GM21381 (cell line): ENCODE results near the gene DVL1.
"Not testable (repeated sequence)": the region's sequence is repeated elsewhere in the genome, so short reads cannot be mapped to it uniquely, and the experiment has no call there.

Experiments used
- ATAC-seq: cut with Tn5 transposase; IDR thresholded peaks from one replicate; pipeline ENCODE4 v1.9.1; 2021; ENCODE audit warnings: mild to moderate bottlenecking, moderate library complexity; ENCODE audit not compliant: unreplicated experiment

DVL1 gene

GRCh38 chr1:1349256-1350012 lies at the start of gene DVL1:
Gene DVL1 (minus strand): TSS chr1:1349418. CDS start chr1:1349065, 353 bp downstream.
- ATAC-seq, result peak; percentile 64

- ATAC-seq, result peak; percentile 13
Measured at GRCh38 chr1:1398677-1399186, 49.5 kb upstream of the DVL1 start.

- no peak for ATAC-seq
Measured at GRCh38 chr1:1397839-1398523, 48.8 kb upstream of the DVL1 start.

GRCh38 chr1:1395166-1395565 lies 45.9 kb upstream of the DVL1 start:
- no peak for ATAC-seq

- ATAC-seq, result no peak
Measured at GRCh38 chr1:1394116-1394515, 44.9 kb upstream of the DVL1 start.

- ATAC-seq, result no peak
Measured at GRCh38 chr1:1393428-1393827, 44.2 kb upstream of the DVL1 start.

- no peak for ATAC-seq
Measured at GRCh38 chr1:1393014-1393413, 43.8 kb upstream of the DVL1 start.

- ATAC-seq, result no peak
Measured at GRCh38 chr1:1391225-1391624, 42.0 kb upstream of the DVL1 start.

- ATAC-seq, result no peak
Measured at GRCh38 chr1:1390675-1391074, 41.5 kb upstream of the DVL1 start.

GRCh38 chr1:1388078-1388472 lies 38.9 kb upstream of the DVL1 start:
- ATAC-seq, result no peak

- no peak for ATAC-seq
Measured at GRCh38 chr1:1387098-1388077, 38.2 kb upstream of the DVL1 start.

GRCh38 chr1:1385931-1386330 lies 36.7 kb upstream of the DVL1 start:
- no peak for ATAC-seq

GRCh38 chr1:1385339-1385738 lies 36.1 kb upstream of the DVL1 start:
- ATAC-seq, result not testable (repeated sequence)

- no peak for ATAC-seq
Measured at GRCh38 chr1:1381294-1381693, 32.1 kb upstream of the DVL1 start.

- no peak for ATAC-seq
Measured at GRCh38 chr1:1380860-1381259, 31.6 kb upstream of the DVL1 start.

GRCh38 chr1:1377540-1378205 lies 28.5 kb upstream of the DVL1 start:
- no peak for ATAC-seq

GRCh38 chr1:1376551-1377226 lies 27.5 kb upstream of the DVL1 start:
- no peak for ATAC-seq

GRCh38 chr1:1374929-1375662 lies 25.9 kb upstream of the DVL1 start, which contains the start of gene AURKAIP1:
Gene AURKAIP1 (minus strand): TSS chr1:1375207. CDS start chr1:1374756, 451 bp downstream.
- ATAC-seq, result peak; percentile 78

GRCh38 chr1:1374589-1374928 lies 25.3 kb upstream of the DVL1 start:
- peak; percentile 3 for ATAC-seq
